Progenitor cell of endocrine pancreas (in vitro differentiated cells): ENCODE results near the gene RBP4. TPM values are rescaled to one million over a fixed set of nuclear protein-coding genes. Genes with fewer than 3 reads are reported as not detected.

ENCODE experiments used
- DNase-seq: peaks from one replicate; pipeline ENCODE4 v3.0.0; 2021; ENCODE audit warnings: low spot score; ENCODE audit not compliant: unreplicated experiment
- H3K27ac Mint-ChIP-seq: 2 replicates; pipeline ENCODE4 v1.8.0; 2021; ENCODE audit warnings: mild to moderate bottlenecking, moderate library complexity, mixed read lengths
- H3K27me3 Mint-ChIP-seq: 2 replicates; pipeline ENCODE4 v1.8.0; 2021; ENCODE audit warnings: mixed read lengths
- H3K36me3 Mint-ChIP-seq: 2 replicates; pipeline ENCODE4 v1.8.0; 2022; ENCODE audit warnings: mixed read lengths; ENCODE audit not compliant: insufficient read depth
- H3K4me1 Mint-ChIP-seq: 2 replicates; pipeline ENCODE4 v1.8.0; 2021; ENCODE audit warnings: low read depth, mixed read lengths
- H3K4me3 Mint-ChIP-seq: 2 replicates; pipeline ENCODE4 v1.8.0; 2021; ENCODE audit warnings: low read depth, mild to moderate bottlenecking, moderate library complexity, mixed read lengths
- H3K9me3 Mint-ChIP-seq: 2 replicates; pipeline ENCODE4 v1.8.0; 2021; ENCODE audit warnings: low read depth, mixed read lengths
- CTCF ChIP-seq: fragments of 200-600 bp; sonication (generic); IDR thresholded peaks from one replicate; pipeline ENCODE4 v1.5.0; 2021; ENCODE audit warnings: antibody characterized with exemption, mild to moderate bottlenecking; ENCODE audit not compliant: unreplicated experiment
- total RNA-seq: library from RNA; stranded (reverse); gene quantifications from 2 replicates; pipeline ENCODE4 v1.2.1, GENCODE V29; 2021

Gene RBP4
- total RNA-seq, 1 donor from 2014 or later: 0.72 TPM

DNA sequence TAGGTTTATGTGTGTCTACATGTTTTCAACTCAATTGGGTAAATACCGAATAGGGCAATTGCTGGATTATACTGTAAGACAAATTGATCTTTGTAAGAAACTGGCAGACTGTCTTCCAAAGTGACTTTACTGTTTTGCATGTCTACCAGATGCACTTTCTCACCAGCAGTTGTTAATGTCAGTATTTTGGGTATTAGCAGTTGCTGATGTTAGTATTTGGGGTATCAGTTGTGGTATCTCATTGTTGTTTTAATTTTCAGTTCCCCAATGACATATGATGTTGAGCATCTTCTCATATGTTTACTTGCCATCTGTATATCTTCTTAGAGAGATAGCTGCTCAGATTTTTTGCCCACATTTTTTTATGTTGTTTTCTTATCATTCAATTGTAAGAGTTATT, 21.9 kb upstream of the RBP4 start:
- H3K27ac Mint-ChIP-seq: no peak overlapping the region
- TF ChIP-seq CTCF: no peak
- DNase-seq: no peak
- no peak overlapping the region for H3K4me3 Mint-ChIP-seq
- peaks cover 2% of the 10 kb centered on the region for H3K27me3 Mint-ChIP-seq
- no peaks in the 10 kb centered on the region for H3K9me3 Mint-ChIP-seq
- no peaks in the 10 kb centered on the region for H3K4me1 Mint-ChIP-seq
- H3K36me3 Mint-ChIP-seq: no peaks in the 10 kb centered on the region

DNA sequence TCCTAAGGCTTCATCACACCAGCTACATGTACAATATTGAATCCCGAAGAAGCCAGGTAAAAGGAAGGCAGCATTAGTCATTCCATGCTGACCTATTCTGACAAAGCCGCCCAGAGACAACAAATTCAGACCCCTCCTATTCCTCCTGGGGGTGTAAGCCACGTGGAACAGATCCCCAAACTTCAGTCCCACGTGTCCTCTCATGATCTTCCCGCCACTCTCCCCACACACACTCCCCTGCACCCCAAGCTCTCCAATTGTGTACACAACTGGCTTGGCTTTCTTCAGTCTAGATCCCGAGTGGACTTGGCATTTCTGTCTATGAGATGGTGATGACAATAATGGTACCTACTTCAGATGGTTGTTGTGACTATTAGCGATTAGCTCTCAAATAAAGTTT, 19.9 kb upstream of the RBP4 start:
- no peaks in the 10 kb centered on the region for H3K4me1 Mint-ChIP-seq
- H3K9me3 Mint-ChIP-seq: no peaks in the 10 kb centered on the region
- TF ChIP-seq CTCF: no peak
- no peak overlapping the region for H3K4me3 Mint-ChIP-seq
- peaks cover 2% of the 10 kb centered on the region for H3K27me3 Mint-ChIP-seq
- H3K27ac Mint-ChIP-seq: no peak overlapping the region
- H3K36me3 Mint-ChIP-seq: no peaks in the 10 kb centered on the region
- no peak for DNase-seq

DNA sequence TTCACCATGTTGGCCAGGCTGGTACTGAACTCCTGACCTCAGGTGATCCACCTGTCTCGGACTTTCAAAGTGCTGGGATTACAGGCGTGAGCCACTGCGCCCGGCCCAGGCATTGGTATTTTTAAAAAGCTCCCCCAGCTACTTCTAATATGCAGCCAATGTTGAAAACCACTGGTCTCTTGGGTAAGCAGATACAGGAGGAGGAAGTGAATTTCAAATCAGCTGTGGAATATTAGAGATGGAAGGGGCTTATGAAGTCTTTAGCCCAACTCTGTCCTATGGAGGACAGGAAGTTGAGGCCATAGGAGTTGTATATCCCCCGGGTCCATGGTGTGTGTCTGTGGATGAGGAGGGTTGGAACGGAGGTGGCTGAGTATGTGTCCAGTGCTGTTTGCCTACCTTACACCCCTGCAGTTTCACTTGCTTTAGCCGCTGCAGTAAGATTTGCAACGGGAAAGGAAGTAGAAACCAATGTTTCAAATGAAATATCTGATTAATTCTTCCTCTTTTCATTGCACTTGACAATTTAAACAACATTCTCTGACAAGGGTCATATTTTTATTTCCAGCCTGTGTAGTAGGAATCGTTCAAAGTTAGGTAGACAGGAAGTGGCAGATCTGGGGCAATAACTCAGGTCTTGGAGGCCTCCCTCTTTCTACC, 14.7 kb upstream of the RBP4 start:
- Mint-ChIP-seq H3K27me3 (peaks cover 6% of the 10 kb centered on the region), H3K36me3 (no peaks in the 10 kb centered on the region), H3K4me3 (no peak overlapping the region), H3K9me3 (no peaks in the 10 kb centered on the region), H3K27ac (no peak overlapping the region), H3K4me1 (no peaks in the 10 kb centered on the region)
- DNase-seq: no peak
- no peak for TF ChIP-seq CTCF

DNA sequence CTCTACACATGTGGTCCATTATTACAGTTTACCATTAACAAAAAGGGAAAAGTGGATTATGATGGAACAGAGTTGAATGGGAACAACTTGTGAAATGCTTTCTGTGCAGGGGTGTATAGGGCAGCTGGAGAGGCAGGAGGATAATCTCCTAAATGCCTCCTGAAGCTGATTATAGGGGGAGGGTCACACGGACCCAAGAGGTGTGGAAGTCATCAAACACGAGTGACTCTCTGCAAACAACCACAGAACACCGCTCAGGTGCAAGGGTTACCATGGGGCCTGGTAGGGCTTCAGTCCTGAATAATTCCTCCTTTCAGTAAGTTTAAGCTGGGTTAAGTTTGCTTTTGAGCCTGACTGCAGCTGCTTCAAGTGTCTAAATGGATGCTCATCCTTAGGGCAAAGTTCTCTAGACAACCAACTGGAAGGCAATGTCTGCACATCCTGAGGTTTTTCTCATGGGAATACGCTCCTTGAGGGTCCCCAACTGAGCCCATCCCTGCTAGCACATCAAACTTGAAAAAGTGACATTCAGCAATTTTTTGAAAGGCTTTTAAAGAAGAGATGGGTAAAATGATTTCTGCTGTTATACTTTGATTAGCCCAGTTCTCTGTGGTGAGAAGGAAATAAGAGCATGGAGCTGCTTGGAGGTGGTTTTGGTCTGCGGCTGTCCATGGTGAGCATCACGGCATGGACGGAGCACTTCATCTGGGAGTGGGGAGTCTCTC, 13.2 kb upstream of the RBP4 start:
- no peaks in the 10 kb centered on the region for H3K4me1 Mint-ChIP-seq
- no peak for TF ChIP-seq CTCF
- no peak overlapping the region for H3K27ac Mint-ChIP-seq
- no peaks in the 10 kb centered on the region for H3K36me3 Mint-ChIP-seq
- no peaks in the 10 kb centered on the region for H3K9me3 Mint-ChIP-seq
- H3K27me3 Mint-ChIP-seq: peaks cover 6% of the 10 kb centered on the region
- no peak for DNase-seq
- no peak overlapping the region for H3K4me3 Mint-ChIP-seq

DNA sequence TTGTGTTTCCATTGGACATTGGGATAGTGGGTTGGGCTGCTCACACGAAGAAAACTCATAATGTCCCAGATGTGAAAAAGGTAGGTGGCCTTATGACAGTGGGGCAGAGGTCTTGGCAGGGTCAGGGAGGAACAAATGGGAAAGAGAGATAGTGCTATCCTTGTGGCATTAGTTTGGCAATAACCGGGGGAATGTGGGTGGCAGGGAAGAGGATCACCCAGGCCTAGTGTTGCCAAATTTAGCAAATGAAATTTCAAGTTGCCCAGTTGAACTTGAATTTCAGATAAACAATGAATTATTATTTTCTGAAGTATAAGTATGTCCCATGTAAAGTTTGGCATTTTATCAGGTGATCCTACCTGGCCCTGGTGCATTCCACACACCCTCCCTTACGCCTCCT, 12.1 kb upstream of the RBP4 start:
- peaks cover 6% of the 10 kb centered on the region for H3K27me3 Mint-ChIP-seq
- no peaks in the 10 kb centered on the region for H3K9me3 Mint-ChIP-seq
- no peak overlapping the region for H3K27ac Mint-ChIP-seq
- H3K36me3 Mint-ChIP-seq: no peaks in the 10 kb centered on the region
- no peak for DNase-seq
- H3K4me3 Mint-ChIP-seq: no peak overlapping the region
- no peaks in the 10 kb centered on the region for H3K4me1 Mint-ChIP-seq
- TF ChIP-seq CTCF: no peak
